ENCODE measurements around the gene FMNL2. TPM values are rescaled to one million over a fixed set of nuclear protein-coding genes. Genes with fewer than 3 reads are reported as not detected.

Gene FMNL2
- total RNA-seq, 5 donors from 2014 or later (not counting 1 experiment from before 2014, with no cell fraction given): 0.63 to 0.96 (median 0.75) TPM

DNA sequence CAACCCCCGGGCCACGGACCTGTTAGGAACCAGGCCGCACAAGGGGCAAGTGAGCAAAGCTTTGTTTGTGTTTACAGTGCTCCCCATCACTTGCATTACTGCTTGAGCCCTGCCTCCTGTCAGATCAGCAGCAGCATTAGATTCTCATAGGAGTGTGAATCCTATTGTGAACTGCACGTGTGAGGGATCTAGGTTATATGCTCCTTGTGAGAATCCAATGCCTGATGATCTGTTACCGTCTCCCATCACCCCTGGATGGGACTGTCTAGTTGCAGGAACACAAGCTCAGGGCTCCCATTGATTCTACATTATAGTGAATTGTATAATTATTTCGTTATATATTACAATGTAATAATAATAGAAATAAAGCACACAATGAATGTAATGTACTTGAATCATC is 125.6 kb downstream of the FMNL2 start:
- peaks cover 0 to 5% of the 10 kb centered on the region in 2 donors for H3K27me3 Mint-ChIP-seq
- WGBS (ENCODE audit: insufficient coverage): no CpG with 5 or more reads among the region's 6 CpGs
- no peak for ATAC-seq (replicated peaks in 1 of 4)
- ChIA-PET CTCF (interaction anchor here in 1 of 2 donors (0.5 kb wide), 1 partner anchor 1772 kb away, joined by 3 read pairs; no protein-coding TSS in a partner anchor), POLR2A (no interaction called here)
- no peaks in the 10 kb centered on the region for H3K4me1 Mint-ChIP-seq
- Histone ChIP-seq H3K4me3 (ENCODE audit: control insufficient read depth in 1 of 2, extremely low read depth in 1 of 2, low read length in 1 of 2) (no peak overlapping the region), H3K27ac (ENCODE audit: low read length) (no peak overlapping the region), H3K27me3 (replicated peaks in 1 of 2; ENCODE audit: control insufficient read depth in 2 of 2, extremely low read depth in 1 of 2, insufficient read depth in 2 of 2, low read length in 1 of 2) (peaks cover 0 to 6% of the 10 kb centered on the region in 2 experiments), H3K9me3 (no peaks in the 10 kb centered on the region), H3K4me1 (ENCODE audit: control insufficient read depth in 1 of 2, extremely low read depth in 1 of 2, insufficient read depth in 2 of 2, low read length in 2 of 2) (no peaks in the 10 kb centered on the region), H3K36me3 (ENCODE audit: control insufficient read depth in 2 of 2, extremely low read depth in 1 of 2, insufficient read depth in 1 of 2, low read length in 1 of 2) (no peaks in the 10 kb centered on the region)
- no peak overlapping the region for H3K27ac Mint-ChIP-seq
- no peak overlapping the region for H3K4me3 Mint-ChIP-seq
- no peaks in the 10 kb centered on the region for H3K36me3 Mint-ChIP-seq
- H3K9me3 Mint-ChIP-seq: no peaks in the 10 kb centered on the region
- DNase-seq: no peak

DNA sequence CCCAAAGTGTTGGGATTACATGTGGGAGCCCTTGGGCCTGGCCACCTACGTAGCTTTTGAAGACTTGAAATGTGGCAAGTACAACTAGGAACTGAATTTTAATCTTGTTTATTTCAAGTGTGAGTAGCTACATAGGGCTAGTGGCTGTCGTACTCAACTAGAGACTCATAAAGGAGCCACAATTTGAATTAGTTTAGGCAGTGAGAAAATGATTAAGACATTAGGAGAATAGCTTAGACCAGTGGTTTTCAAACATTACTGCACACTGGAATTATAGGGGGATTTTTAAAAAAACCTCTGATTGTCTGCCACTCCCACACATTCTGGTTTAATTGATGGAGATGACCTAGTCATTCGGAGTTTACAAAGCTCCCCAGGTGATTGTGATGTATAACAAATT is 127.1 kb downstream of the FMNL2 start:
- no peak overlapping the region for H3K4me3 ChIP-seq (ENCODE audit: control insufficient read depth in 1 of 2, extremely low read depth in 1 of 2, low read length in 1 of 2)
- DNase-seq: no peak
- H3K36me3 ChIP-seq (ENCODE audit: control insufficient read depth in 2 of 2, extremely low read depth in 1 of 2, insufficient read depth in 1 of 2, low read length in 1 of 2): no peaks in the 10 kb centered on the region
- H3K27me3 ChIP-seq (replicated peaks in 1 of 2; ENCODE audit: control insufficient read depth in 2 of 2, extremely low read depth in 1 of 2, insufficient read depth in 2 of 2, low read length in 1 of 2): peaks cover 0 to 6% of the 10 kb centered on the region in 2 experiments
- Mint-ChIP-seq H3K4me3 (no peak overlapping the region), H3K36me3 (no peaks in the 10 kb centered on the region), H3K27me3 (peaks cover 0 to 5% of the 10 kb centered on the region in 2 donors), H3K4me1 (no peaks in the 10 kb centered on the region), H3K9me3 (no peaks in the 10 kb centered on the region), H3K27ac (no peak overlapping the region)
- CTCF ChIA-PET: no interaction called here
- ATAC-seq (replicated peaks in 1 of 4): no peak
- H3K4me1 ChIP-seq (ENCODE audit: control insufficient read depth in 1 of 2, extremely low read depth in 1 of 2, insufficient read depth in 2 of 2, low read length in 2 of 2): no peaks in the 10 kb centered on the region
- no CpG with 5 or more reads among the region's 3 CpGs for WGBS (ENCODE audit: insufficient coverage)
- POLR2A ChIA-PET: no interaction called here
- no peak overlapping the region for H3K27ac ChIP-seq (ENCODE audit: low read length)
- no peaks in the 10 kb centered on the region for H3K9me3 ChIP-seq

DNA sequence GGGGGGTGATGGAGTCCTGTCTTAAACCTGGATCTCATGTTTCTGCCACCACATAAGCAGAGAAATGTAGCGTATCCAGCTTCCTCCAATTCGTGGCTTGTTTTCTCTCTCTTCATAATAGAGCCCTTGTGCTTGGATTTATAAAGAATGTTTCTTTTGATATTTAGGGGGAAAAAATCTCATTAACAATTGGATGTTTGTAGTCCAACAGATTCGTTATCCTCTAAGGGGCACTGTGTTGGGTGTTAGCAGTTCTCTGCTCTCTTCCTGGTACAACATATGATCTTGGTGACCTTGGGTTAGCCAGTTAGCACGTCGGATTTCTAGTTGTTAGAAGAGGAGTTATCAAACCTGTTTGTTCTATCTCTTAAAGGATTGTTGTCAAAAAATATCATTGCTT is 127.8 kb downstream of the FMNL2 start:
- H3K9me3 ChIP-seq: no peaks in the 10 kb centered on the region
- ATAC-seq (replicated peaks in 1 of 4) (no peak), DNase-seq (no peak)
- H3K36me3 ChIP-seq (ENCODE audit: control insufficient read depth in 2 of 2, extremely low read depth in 1 of 2, insufficient read depth in 1 of 2, low read length in 1 of 2): no peaks in the 10 kb centered on the region
- Mint-ChIP-seq H3K4me3 (no peak overlapping the region), H3K36me3 (no peaks in the 10 kb centered on the region), H3K27ac (no peak overlapping the region), H3K4me1 (no peaks in the 10 kb centered on the region), H3K9me3 (no peaks in the 10 kb centered on the region), H3K27me3 (peaks cover 0 to 5% of the 10 kb centered on the region in 2 donors)
- WGBS (ENCODE audit: insufficient coverage): no CpG with 5 or more reads among the region's 5 CpGs
- no peak overlapping the region for H3K27ac ChIP-seq (ENCODE audit: low read length)
- ChIA-PET CTCF (no interaction called here), POLR2A (no interaction called here)
- H3K27me3 ChIP-seq (replicated peaks in 1 of 2; ENCODE audit: control insufficient read depth in 2 of 2, extremely low read depth in 1 of 2, insufficient read depth in 2 of 2, low read length in 1 of 2): peaks cover 0 to 6% of the 10 kb centered on the region in 2 experiments
- H3K4me1 ChIP-seq (ENCODE audit: control insufficient read depth in 1 of 2, extremely low read depth in 1 of 2, insufficient read depth in 2 of 2, low read length in 2 of 2): no peaks in the 10 kb centered on the region
- H3K4me3 ChIP-seq (ENCODE audit: control insufficient read depth in 1 of 2, extremely low read depth in 1 of 2, low read length in 1 of 2): no peak overlapping the region

DNA sequence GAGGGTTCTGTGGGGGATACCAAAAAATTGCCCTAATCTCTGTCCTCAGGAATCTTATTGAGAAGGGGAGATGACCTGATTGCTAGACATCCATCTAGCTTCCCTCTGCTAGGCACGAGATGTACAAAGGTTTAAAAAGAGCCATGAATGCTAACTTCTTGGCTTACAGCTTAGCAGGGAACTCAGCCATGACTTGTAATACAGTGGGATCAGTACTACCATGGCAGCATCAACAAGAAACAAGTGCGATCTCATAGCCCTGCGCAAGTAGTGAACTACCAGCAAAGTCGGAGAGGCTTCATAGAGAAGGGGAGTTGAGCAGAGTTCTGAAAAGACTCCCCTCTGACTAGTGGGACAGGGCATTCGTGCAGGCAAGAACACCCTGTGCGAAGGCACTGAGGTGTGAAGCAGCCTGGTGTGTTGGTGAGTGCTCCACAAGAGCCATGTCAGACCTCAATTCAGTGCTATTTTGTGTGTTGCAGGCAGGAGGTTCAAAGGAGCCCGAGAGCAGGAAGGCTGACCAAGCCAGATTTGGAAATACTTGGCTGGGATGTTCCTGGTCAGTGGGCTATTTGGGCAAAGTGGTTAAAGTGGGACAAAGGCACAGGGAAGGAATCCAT is 130.0 kb downstream of the FMNL2 start:
- H3K4me3 Mint-ChIP-seq: no peak overlapping the region
- H3K36me3 Mint-ChIP-seq: no peaks in the 10 kb centered on the region
- no peaks in the 10 kb centered on the region for H3K4me1 ChIP-seq (ENCODE audit: control insufficient read depth in 1 of 2, extremely low read depth in 1 of 2, insufficient read depth in 2 of 2, low read length in 2 of 2)
- H3K9me3 ChIP-seq: no peaks in the 10 kb centered on the region
- H3K36me3 ChIP-seq (ENCODE audit: control insufficient read depth in 2 of 2, extremely low read depth in 1 of 2, insufficient read depth in 1 of 2, low read length in 1 of 2): no peaks in the 10 kb centered on the region
- H3K27ac ChIP-seq (ENCODE audit: low read length): no peak overlapping the region
- H3K4me3 ChIP-seq (ENCODE audit: control insufficient read depth in 1 of 2, extremely low read depth in 1 of 2, low read length in 1 of 2): no peak overlapping the region
- ChIA-PET CTCF (interaction anchor here in 1 of 2 donors (0.6 kb wide), 1 partner anchor 13 kb away, joined by 11 read pairs; no protein-coding TSS in a partner anchor), POLR2A (no interaction called here)
- 84% methylated on average over 6 of the region's 7 CpGs for WGBS (ENCODE audit: insufficient coverage)
- peaks cover 0 to 5% of the 10 kb centered on the region in 2 donors for H3K27me3 Mint-ChIP-seq
- DNase-seq: no peak
- no peaks in the 10 kb centered on the region for H3K9me3 Mint-ChIP-seq
- H3K27ac Mint-ChIP-seq: no peak overlapping the region
- no peak for ATAC-seq (replicated peaks in 1 of 4)
- H3K27me3 ChIP-seq (replicated peaks in 1 of 2; ENCODE audit: control insufficient read depth in 2 of 2, extremely low read depth in 1 of 2, insufficient read depth in 2 of 2, low read length in 1 of 2): peaks cover 0 to 6% of the 10 kb centered on the region in 2 experiments
- peaks cover 4 to 8% (median 6%) of the 10 kb centered on the region in 3 donors for H3K4me1 Mint-ChIP-seq

DNA sequence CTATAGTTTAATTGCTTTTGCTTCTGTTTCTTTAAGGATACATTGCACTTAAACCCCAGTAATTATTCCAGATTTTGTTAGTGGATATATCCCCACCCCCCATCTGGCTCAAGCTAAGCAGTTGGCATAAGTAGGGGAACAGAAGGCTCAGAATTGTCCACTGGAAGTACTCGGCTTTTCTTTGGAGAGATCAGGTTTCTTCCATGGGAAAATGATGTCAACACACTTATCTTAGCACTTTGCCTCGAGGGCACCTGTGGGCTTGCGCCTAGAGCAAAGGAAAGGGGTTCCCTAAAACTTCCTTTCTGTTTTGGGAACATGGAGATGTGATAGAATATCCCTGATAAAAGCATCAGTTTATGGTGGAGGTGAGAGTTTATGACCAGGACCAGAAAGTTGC is 130.6 kb downstream of the FMNL2 start:
- ATAC-seq (replicated peaks in 1 of 4): no peak

DNA sequence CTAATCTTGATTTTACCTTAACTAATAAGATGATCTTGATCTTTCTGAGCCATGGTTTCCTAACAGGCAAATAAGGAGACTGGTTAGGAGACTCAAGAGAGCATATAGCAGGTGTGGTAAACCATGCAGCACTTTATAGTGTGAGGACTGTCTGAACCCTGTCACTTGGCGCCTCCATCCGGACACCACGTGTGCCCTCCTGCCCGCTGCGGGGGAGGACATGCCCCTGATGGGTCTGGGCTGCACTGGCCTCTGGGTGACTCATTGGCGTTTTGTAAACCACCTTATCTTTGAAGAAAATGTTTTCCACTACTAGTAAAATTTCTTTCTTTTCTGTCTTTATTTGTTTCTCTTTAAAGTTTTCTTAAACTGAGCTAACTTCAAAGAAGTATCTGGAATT is 131.1 kb downstream of the FMNL2 start:
- Histone ChIP-seq H3K4me1 (ENCODE audit: control insufficient read depth in 1 of 2, extremely low read depth in 1 of 2, insufficient read depth in 2 of 2, low read length in 2 of 2) (no peaks in the 10 kb centered on the region), H3K9me3 (no peaks in the 10 kb centered on the region), H3K27me3 (replicated peaks in 1 of 2; ENCODE audit: control insufficient read depth in 2 of 2, extremely low read depth in 1 of 2, insufficient read depth in 2 of 2, low read length in 1 of 2) (peaks cover 0 to 6% of the 10 kb centered on the region in 2 experiments), H3K36me3 (ENCODE audit: control insufficient read depth in 2 of 2, extremely low read depth in 1 of 2, insufficient read depth in 1 of 2, low read length in 1 of 2) (no peaks in the 10 kb centered on the region), H3K27ac (ENCODE audit: low read length) (no peak overlapping the region), H3K4me3 (ENCODE audit: control insufficient read depth in 1 of 2, extremely low read depth in 1 of 2, low read length in 1 of 2) (no peak overlapping the region)
- Mint-ChIP-seq H3K27me3 (peaks cover 0 to 5% of the 10 kb centered on the region in 2 donors), H3K27ac (no peak overlapping the region), H3K36me3 (no peaks in the 10 kb centered on the region), H3K9me3 (no peaks in the 10 kb centered on the region), H3K4me3 (no peak overlapping the region), H3K4me1 (peaks cover 4 to 8% (median 6%) of the 10 kb centered on the region in 3 donors)
- ATAC-seq (replicated peaks in 1 of 4): no peak
- no peak for DNase-seq
- ChIA-PET POLR2A (no interaction called here), CTCF (no interaction called here)
- WGBS (ENCODE audit: insufficient coverage): 60% methylated on average over 2 of the region's 6 CpGs

More for the DNA sequence above, 130.6 kb downstream of the FMNL2 start:
- Mint-ChIP-seq H3K36me3 (no peaks in the 10 kb centered on the region), H3K27me3 (peaks cover 0 to 5% of the 10 kb centered on the region in 2 donors), H3K4me3 (no peak overlapping the region), H3K9me3 (no peaks in the 10 kb centered on the region), H3K4me1 (peaks cover 4 to 8% (median 6%) of the 10 kb centered on the region in 3 donors), H3K27ac (no peak overlapping the region)
- Histone ChIP-seq H3K36me3 (ENCODE audit: control insufficient read depth in 2 of 2, extremely low read depth in 1 of 2, insufficient read depth in 1 of 2, low read length in 1 of 2) (no peaks in the 10 kb centered on the region), H3K4me1 (ENCODE audit: control insufficient read depth in 1 of 2, extremely low read depth in 1 of 2, insufficient read depth in 2 of 2, low read length in 2 of 2) (no peaks in the 10 kb centered on the region), H3K9me3 (no peaks in the 10 kb centered on the region), H3K4me3 (ENCODE audit: control insufficient read depth in 1 of 2, extremely low read depth in 1 of 2, low read length in 1 of 2) (no peak overlapping the region), H3K27me3 (replicated peaks in 1 of 2; ENCODE audit: control insufficient read depth in 2 of 2, extremely low read depth in 1 of 2, insufficient read depth in 2 of 2, low read length in 1 of 2) (peaks cover 0 to 6% of the 10 kb centered on the region in 2 experiments), H3K27ac (ENCODE audit: low read length) (no peak overlapping the region)
- CTCF ChIA-PET: interaction anchor here in 1 of 2 donors (0.6 kb wide), 1 partner anchor 13 kb away, joined by 11 read pairs; no protein-coding TSS in a partner anchor
- DNase-seq: no peak
- 75% methylated on average over 2 of the region's 3 CpGs for WGBS (ENCODE audit: insufficient coverage)
- POLR2A ChIA-PET: no interaction called here
